Endometrial microvascular endothelial cells (primary cell): ENCODE measurements around the gene MEIS2. TPM values are rescaled to one million over a fixed set of nuclear protein-coding genes. Genes with fewer than 3 reads are reported as not detected.

Source experiments
- in situ Hi-C: cut with HindIII; loops from 2 replicates; pipeline ENCODE4 v1.10.0; 2017; ENCODE audit warnings: low sequenced_read_pairs, low pct_unique_long_range_greater_than_20kb; ENCODE audit errors: inconsistent ontology term
- total RNA-seq: library from RNA; depleted of rRNA; stranded (reverse); fragments of >200 nt; gene quantifications from one replicate; pipeline ENCODE4 v1.2.3, GENCODE V29; 2015; ENCODE audit errors: inconsistent ontology term

MEIS2 gene
- total RNA-seq, 1 donor from 2014 or later, result 40.9 TPM

DNA sequence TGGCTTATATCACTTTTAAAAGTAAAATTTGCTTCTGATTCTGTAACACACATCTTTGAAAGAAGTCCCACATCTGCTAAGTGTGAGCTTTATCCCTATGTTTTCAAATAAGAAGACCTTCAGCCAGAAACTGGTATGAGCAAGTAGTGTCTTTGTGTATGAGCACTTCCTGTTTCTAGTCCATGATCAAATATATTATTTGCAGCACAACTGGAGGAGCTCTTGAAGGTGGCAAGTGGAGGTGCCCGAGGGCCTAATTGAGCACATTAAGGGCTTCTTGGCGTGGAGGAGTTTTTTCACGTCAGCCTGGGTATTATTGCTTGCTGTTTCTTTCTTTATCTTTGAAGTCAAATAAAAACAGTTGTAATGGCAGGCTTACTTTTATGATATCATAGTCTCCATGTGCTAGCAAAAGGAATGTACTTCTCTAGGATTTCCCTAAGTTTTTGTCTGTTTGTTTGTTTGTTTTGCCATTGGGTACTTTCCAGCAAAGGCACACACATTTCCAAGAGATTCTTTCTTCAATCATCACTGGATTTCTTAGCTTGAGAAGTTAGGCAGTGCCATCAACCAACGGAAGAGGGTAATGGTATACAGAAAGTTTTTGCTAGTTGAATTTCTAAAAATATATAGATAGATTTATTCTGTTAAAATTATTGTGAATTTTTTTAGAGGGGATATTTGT is 68.1 kb downstream of the MEIS2 start:
- in situ Hi-C loops, result no loop called here

DNA sequence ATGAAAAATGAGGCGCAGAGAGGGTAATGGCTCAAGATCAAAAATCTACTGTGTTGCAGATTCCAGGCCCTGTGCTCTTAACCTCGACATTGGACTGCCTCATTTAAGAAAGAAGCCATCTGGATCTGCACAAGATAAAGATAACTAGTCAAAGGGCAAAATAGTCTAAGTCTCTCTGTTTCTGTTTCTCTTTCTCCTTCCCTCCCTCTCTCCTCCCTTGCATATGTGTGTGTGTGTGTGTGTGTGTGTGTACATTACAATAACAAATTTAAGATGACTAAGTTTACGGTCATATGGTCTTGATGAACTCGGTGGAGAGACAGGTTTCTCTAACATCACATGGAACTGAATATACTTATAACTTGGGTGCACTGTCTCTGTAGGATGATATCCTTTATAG is 69.2 kb downstream of the MEIS2 start:
- in situ Hi-C loops, result no loop called here

DNA sequence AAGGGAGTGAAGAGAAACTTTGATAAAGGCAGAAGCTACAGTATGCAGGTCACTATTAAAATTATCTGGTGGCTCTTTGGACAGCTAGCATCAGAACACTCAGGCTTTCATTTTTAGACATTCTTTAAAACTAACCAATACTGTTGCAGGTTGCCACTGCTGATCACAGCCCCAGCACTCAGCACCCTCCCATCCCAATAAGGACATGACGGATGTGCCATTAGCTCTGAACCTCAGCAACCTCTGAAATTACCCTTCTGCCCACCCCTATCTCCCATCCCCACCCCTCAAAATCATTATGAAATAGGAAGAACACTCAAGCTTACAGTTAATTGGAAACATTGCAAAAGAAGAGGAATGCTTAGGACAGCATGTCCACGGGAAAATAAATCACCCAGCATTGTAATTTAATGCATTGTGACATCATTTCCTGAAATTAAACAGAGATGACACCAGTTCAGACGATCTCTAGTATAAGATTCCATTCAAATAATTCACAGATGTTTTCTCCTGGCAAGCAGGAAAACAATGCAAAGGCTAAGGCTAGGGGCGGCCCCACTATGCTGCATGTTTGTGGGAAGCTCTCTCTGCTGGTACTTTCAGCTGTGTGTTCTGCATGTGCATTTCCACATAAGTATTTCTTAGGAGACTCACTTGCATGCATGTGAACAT is 71.6 kb downstream of the MEIS2 start:
- in situ Hi-C loops, result no loop called here

DNA sequence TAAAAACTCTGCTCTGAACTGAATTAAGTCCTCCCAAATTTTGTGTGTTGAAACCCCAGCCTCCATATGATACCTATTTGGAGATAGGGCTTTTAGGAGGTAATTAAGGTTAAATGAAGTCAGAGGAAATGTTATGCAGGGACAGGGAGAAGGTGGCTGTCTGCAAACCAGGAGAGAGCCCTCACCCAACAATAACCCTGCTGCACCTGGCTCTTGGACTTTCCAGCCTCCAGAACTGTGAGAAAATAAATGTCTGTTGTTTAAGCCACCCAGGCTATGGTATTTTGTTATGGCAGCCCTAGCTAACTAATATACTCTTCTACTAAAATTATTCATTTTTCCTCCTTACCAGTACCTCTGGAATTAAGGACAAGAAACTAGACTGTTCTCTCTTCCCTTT is 79.5 kb downstream of the MEIS2 start:
- in situ Hi-C loops, result no loop called here

DNA sequence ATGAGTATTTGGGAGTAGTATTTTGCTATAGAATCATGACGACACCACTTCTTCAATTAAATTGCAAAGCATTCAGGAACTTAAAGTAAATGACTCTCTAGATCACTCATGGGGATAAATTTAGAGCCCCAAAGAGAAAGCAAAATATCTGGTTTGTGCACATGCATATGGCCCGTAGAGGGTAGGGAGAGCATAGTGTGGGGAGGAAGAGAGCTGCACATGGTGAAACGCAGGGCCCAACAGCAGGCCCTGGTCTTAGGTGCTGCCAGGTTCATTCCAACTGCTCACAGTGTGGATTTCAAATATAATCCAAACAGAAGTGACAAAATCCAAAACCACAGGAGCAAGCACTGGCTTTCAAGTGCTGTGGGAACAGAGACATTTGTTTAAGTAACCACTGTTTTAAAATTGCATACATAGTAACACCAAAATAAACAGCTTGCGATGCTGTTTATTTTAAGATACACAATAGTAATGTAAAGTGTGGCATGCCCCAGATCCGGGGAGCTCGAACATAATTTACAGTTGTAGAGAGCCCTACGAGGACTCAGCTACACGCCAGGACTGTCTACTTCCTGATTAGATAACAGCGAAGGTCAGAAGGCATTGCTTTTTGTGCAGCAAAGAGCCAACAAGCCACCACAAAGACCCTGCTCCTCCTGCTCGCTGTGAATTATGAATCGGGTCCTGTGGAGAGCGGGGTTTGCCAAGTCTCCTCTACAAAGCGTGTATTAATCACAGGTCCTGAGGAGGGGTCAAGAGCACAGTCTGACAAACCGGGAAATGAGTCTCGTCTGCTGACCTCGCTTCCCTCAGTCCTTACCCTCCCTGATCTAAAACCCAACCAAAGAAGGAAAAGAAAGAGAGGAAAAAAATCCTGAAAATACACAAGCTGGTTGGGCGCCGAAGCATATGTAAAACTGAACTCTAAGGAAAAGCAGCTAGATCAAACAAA is 80.6 kb downstream of the MEIS2 start:
- in situ Hi-C loops, result no loop called here

DNA sequence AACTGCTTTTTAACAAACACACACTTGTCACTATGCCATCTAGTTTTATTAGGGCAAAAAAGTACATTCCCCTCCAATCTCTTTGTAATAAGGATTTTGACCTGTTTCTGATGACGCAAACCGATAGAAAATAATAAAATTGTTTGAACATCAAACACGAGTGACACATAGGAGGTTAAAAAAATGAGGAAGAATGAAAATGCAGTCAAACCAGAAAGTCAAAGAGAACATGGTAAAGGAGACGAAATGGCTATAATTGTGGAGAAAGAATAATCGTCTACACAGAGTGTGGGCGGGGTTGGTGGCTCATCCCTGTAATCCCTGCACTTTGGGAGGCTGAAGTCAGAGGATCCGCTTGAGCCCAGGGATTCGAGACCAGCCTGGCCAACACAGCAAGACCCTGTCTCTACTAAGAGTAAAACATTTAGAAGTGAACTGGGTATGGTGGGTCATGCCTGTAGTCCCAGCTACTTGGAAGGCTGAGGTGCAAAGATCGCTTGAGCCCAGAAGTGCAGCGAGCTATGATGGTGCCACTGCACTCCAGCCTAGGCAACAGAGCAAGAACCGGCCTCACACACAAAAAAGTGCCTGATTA is 83.2 kb downstream of the MEIS2 start:
- in situ Hi-C loops, result no loop called here

DNA sequence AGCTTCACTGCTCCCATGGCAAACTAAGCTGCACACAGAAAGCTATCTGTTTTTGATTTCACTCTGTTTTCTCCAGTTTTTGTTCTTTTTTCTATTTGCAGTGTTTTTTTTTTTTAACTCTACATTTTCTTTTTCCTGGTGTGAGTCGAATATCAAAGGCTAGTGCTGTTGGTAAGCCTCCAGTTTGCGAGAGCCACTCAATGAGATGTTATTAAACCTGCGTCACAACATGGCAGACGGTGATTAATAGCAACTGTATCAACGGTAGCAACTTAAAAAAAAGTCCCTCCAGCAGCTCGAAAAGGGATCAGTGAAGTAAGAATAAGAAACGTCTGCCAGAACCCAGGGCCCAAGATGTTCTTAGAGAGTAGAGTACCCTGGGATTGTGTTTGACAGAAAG is 84.1 kb downstream of the MEIS2 start:
- in situ Hi-C loops, result no loop called here

DNA sequence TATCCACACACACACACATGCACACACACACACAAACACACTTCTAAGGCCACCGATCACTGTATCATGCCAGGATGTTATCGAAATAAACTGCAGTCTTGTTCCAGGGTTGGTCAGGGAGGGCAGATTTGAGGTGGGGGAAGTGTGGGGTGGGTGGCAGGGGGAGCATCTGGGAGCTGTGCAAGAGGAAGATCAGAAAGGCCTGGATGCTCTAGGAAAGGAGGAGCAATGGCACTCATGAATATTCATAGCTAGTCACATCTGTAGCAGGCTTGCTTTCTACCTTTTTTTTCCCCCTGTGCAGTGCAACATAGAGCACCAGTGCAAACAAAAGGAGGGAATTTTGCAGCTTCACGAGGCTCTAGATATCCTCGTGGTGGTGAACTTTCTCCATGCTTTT is 84.9 kb downstream of the MEIS2 start:
- in situ Hi-C loops, result no loop called here

DNA sequence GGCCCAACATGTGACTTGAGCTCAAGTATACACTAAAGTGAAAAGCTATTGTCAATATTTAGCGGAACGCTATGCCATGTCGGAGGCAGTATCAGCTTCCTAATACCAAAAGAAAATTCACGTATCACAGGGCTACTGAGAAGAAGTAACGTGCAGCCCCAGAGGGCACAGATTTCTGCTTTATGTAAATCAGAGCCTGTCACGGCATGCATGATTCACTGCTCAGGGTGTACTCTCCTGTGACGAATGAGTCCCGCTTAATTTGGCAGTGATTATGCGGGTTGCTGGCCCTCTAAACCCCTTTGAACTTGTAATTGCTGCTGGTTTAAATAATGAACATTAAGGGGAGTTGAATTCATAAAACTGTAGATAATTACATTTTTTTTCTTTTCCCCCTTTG is 85.3 kb downstream of the MEIS2 start:
- in situ Hi-C loops, result no loop called here

DNA sequence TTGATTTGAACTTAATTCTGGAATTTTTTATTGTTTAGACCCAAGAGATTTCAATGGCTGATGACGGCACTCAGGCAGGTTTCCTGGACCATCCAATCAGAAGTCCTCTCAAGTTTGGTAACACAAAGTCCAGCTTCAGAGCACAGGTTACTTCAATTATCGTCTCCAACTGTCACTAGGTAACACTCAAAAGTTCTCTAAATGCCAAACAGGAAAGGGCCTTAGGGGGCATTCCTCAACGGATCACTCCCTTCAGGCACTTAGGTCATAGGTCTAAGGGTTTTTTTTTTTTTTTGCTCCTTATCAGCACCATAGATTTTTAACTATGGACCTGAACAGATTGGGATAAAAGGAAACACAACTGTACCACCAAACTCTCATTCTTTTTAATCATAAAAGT is 85.8 kb downstream of the MEIS2 start:
- in situ Hi-C loops, result no loop called here

DNA sequence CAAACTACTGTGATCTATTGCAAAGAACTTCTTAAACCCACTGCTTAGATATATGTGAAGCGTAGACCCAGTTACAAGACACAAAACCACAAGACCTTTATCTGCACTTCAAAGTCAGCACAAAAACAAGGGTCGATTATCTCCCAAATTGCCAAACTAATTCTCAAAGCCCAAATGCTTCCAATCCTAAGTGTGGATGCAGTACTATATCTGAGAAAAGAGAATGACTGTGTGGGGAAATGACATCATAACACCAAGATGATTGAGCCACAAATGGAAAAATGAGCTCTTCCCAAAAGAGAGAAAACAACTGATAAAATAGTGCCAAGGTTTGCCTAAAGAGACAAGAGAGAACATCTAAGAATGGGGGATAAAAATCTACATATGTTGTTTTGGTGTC is 86.2 kb downstream of the MEIS2 start:
- in situ Hi-C loops, result no loop called here

DNA sequence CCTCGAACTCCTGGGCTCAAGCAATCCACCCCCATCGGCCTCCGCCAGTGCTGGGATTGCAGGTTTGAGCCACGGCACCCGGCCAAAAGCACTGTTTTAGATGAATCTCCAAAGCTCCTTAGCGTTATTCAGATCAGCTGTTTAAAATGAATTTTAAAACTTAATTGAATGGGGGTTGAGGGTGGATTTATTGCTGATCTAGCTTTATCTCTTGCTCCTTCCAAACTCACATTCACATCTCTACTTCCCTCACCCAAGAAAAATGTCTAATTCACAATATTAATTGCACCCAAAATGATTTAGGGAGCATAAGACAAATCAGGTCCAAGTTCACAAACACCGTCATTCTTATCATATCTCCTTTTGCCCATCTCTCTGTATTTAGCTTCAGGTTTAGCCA is 89.8 kb downstream of the MEIS2 start:
- in situ Hi-C loops, result no loop called here

DNA sequence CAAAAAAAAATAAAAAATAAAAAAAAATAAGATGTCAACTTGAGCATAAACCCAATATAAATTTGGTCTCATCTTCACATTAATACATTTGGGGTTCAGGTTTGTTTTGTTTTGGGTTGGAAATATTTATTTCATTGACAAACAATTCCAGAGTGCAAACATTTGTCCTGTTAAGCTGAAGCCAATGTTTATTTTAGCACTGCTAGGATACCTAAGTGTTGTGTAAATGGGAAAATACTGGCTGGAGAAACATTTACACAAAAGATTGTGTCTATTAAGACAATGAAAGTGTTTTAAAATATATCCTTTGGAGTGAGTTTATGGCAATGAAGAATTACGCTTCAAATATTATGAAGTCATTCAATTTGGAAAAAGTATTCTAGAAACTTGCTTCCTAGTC is 91.1 kb downstream of the MEIS2 start:
- in situ Hi-C loops, result no loop called here

DNA sequence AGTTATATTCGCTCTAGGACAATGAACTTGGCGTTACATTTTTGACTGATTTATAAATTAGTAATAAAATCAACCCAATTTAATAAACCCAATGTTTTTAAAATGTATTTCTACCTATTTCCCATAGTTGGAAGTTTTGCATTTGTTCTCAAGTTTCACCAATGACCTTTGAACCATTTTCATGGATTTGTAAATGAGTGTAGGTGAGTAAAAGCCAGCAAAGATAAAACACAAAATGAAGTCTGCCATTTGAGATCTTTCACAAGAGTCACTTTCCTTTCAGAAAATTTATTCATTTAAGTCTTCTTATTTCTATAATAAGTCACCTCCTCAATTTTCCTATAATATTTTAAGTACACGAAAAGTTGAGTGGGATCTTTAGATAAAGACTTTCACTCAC is 92.1 kb downstream of the MEIS2 start:
- in situ Hi-C loops, result no loop called here

DNA sequence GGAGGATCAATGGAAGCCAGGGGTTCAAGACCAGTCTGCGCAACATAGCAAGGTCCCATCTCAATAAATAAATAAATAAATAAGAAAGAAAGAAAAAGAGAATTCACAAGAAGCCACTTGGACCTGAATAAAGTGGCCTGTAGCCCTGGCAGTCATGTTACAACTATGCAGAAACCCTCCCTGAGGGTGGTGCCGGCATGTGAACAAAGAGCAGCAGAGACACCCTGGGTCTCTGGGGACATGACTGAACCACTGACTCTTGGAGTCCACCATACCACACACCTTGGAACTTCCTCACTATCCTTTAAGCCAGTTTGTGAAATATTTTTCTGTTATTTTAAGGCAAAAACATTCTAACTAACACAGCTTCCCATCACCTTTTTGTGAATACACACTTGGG is 93.0 kb downstream of the MEIS2 start:
- in situ Hi-C loops, result no loop called here

DNA sequence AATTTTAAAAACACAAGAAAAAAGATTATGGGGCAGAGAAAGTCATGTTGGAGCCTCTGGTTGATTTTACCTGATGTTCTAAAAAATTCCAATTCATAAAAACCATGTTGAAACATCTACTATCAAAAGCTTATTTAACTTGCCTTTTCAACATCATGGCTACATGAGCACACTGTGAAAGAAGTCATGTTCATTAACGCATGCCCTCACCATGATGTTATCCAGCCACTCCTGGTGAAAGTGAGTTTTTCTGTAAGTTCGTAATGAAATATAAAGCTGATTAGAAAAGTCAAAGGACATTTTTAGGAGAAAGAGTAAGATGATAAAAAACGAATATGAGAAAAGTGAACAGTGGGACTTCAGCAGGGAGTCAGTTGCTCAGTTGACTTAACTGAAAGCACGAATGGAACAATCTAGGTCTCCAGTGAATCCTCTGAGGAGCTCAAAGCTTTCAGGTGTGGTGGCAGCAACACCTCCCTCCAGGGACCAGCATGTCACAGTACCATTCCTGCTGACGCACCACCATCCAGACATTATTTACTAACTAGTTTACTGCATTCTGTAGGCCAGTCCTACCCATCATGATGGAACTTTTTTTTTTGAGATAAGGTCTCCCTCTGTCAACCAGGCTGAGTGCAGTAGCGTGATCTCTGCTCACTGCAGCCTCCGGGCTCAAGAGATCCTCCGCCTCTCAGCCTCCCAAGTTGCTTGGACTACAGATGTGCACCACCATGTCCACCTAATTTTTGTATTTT is 95.2 kb downstream of the MEIS2 start:
- in situ Hi-C loops, result no loop called here

DNA sequence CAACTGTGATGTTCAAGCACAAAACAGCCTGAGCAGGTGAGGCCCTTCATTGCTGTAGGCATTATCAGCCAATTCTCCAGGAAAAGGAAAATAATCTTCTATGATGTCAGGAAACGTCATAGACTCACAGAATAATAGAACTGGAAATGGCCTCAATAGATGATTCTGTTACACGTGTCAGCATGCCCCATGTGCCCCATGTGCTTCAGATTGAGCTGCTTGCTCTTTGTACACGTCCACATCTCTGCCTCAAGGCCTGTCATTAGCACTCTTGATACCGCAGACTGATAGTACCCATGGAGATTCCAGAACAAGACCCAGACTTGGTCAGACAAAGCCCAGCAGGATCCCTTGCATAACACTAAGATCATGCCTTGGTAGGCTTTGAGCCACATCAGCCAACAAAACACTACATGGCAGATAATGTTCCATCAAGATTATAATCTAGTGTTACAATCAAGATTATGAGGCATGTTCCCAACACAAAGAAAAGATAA is 95.9 kb downstream of the MEIS2 start:
- in situ Hi-C loops, result no loop called here

DNA sequence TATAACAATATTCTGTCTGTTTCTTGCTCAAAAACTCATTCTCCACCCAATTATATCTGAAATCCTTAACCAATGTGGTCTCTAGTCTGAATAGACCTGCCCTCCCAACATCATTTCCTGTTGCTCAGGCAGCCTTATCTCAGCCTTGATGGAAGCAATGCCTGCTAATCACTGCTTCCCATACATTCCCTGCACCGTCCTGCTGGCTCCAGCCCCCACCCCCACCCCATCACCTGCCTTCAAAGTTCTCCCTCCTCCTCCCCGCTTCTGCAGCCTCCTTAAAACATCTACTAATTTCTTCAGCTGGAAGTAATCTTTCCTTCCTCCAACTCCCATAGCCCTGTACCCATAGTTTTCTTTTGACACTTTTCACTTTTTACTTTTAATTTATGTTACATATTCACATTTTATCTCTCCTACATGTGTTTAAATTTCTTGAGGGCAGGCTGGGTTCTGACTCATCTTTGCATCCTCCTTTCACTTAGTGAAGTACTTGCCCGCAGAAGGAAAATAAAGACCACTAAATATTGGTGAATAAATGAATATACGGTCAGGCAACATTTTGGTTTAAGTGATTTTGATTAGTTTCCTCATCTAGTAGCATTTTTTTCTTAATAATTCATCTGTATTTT is 98.2 kb downstream of the MEIS2 start:
- in situ Hi-C loops, result no loop called here
